GM21526 (cell line): ENCODE measurements around the gene BLCAP.
"Not testable (repeated sequence)": the region's sequence is repeated elsewhere in the genome, so short reads cannot be mapped to it uniquely, and the experiment has no call there.

Experiments
- ATAC-seq: cut with Tn5 transposase; IDR thresholded peaks from one replicate; pipeline ENCODE4 v1.9.1; 2021; ENCODE audit warnings: moderate library complexity; ENCODE audit not compliant: unreplicated experiment, low FRiP score

Gene BLCAP

GRCh38 chr20:37558779-37559178 is 31.1 kb upstream of the BLCAP start:
- ATAC-seq: no peak

- no peak for ATAC-seq
Measured at GRCh38 chr20:37558306-37558705, 30.6 kb upstream of the BLCAP start.

- ATAC-seq: no peak
Measured at GRCh38 chr20:37556538-37556937, 28.9 kb upstream of the BLCAP start.

- not testable (repeated sequence) for ATAC-seq
Measured at GRCh38 chr20:37554721-37555298, 27.1 kb upstream of the BLCAP start.

GRCh38 chr20:37552415-37552814 is 24.7 kb upstream of the BLCAP start:
- ATAC-seq: no peak

- ATAC-seq: not testable (repeated sequence)
Measured at GRCh38 chr20:37551660-37552059, 24.0 kb upstream of the BLCAP start.

GRCh38 chr20:37550101-37550920 is 22.6 kb upstream of the BLCAP start:
- not testable (repeated sequence) for ATAC-seq

- no peak for ATAC-seq
Measured at GRCh38 chr20:37547912-37548311, 20.2 kb upstream of the BLCAP start.

- no peak for ATAC-seq
Measured at GRCh38 chr20:37545516-37545915, 17.8 kb upstream of the BLCAP start.

GRCh38 chr20:37544386-37544785 is 16.7 kb upstream of the BLCAP start:
- no peak for ATAC-seq

- no peak for ATAC-seq
Measured at GRCh38 chr20:37543828-37544227, 16.2 kb upstream of the BLCAP start.

- ATAC-seq: no peak
Measured at GRCh38 chr20:37542281-37542680, 14.6 kb upstream of the BLCAP start.

- no peak for ATAC-seq
Measured at GRCh38 chr20:37541326-37541725, 13.7 kb upstream of the BLCAP start.

GRCh38 chr20:37540838-37541237 is 13.2 kb upstream of the BLCAP start:
- ATAC-seq: not testable (repeated sequence)

- no peak for ATAC-seq
Measured at GRCh38 chr20:37540001-37540400, 12.3 kb upstream of the BLCAP start.

- no peak for ATAC-seq
Measured at GRCh38 chr20:37539424-37539823, 11.7 kb upstream of the BLCAP start.

- no peak for ATAC-seq
Measured at GRCh38 chr20:37538003-37538402, 10.3 kb upstream of the BLCAP start.

GRCh38 chr20:37537505-37537904 is 9.8 kb upstream of the BLCAP start:
- ATAC-seq: no peak

- ATAC-seq: no peak
Measured at GRCh38 chr20:37535443-37536132, 7.9 kb upstream of the BLCAP start.

- ATAC-seq: peak; percentile 72
Measured at GRCh38 chr20:37534401-37535157, 6.9 kb upstream of the BLCAP start.
